Activated CD8-positive, alpha-beta T cell treated with anti-CD3 and anti-CD28 coated beads for 36 hours (primary cell): ENCODE results near the gene INKA1. TPM values are rescaled to one million over a fixed set of nuclear protein-coding genes. Genes with fewer than 3 reads are reported as not detected.
"Not testable (repeated sequence)": the region's sequence is repeated elsewhere in the genome, so short reads cannot be mapped to it uniquely, and the experiment has no call there.

Experiments
- ATAC-seq: fragments of 200-7000 bp; cut with Tn5 transposase; one replicate; pipeline ENCODE4 v1.10.0; 2021; ENCODE audit warnings: mild to moderate bottlenecking, moderate library complexity
- CTCF ChIA-PET: fragments of 350-600 bp; sonication (Branson Sonifier 250); formaldehyde crosslinking; loops from one replicate; lab custom pipeline; 2021; ENCODE audit warnings: antibody characterized with exemption; lab: Charles Lee
- POLR2A ChIA-PET: fragments of 350-600 bp; sonication (Branson Sonifier 250); formaldehyde crosslinking; loops from one replicate; lab custom pipeline; 2021; ENCODE audit warnings: antibody characterized with exemption; lab: Charles Lee
- DNase-seq: peaks from one replicate; pipeline ENCODE4 v3.0.0-alpha.2; 2020
- H3K27ac Mint-ChIP-seq: one replicate; pipeline ENCODE4 v1.8.0; 2021; ENCODE audit warnings: mild to moderate bottlenecking, mixed read lengths
- H3K27me3 Mint-ChIP-seq: one replicate; pipeline ENCODE4 v1.8.0; 2021; ENCODE audit warnings: mixed read lengths
- H3K36me3 Mint-ChIP-seq: one replicate; pipeline ENCODE4 v1.8.0; 2021; ENCODE audit warnings: low read depth, mixed read lengths
- H3K4me1 Mint-ChIP-seq: one replicate; pipeline ENCODE4 v1.8.0; 2021; ENCODE audit warnings: low read depth, mixed read lengths
- H3K4me3 Mint-ChIP-seq: one replicate; pipeline ENCODE4 v1.8.0; 2021; ENCODE audit warnings: mild to moderate bottlenecking, moderate library complexity, mixed read lengths
- H3K9me3 Mint-ChIP-seq: one replicate; pipeline ENCODE4 v1.8.0; 2021; ENCODE audit warnings: mixed read lengths
- CTCF ChIP-seq: fragments of 200-600 bp; IDR thresholded peaks from one replicate; pipeline ENCODE4 v1.8.0; 2022; ENCODE audit warnings: antibody characterized with exemption, mild to moderate bottlenecking
- intact Hi-C: fragments of 100-400 bp; cut with micrococcal nuclease; formaldehyde crosslinking; loops from one replicate; pipeline ENCODE4 v1.10.0; 2022
- total RNA-seq, 2 experiments: library from RNA; stranded (reverse); gene quantifications; one replicate each; pipeline ENCODE4 v1.2.3, GENCODE V29; 2021

The INKA1 gene
- total RNA-seq, 2 experiments from 2014 or later = 1.8 to 2.8 TPM

- Mint-ChIP-seq H3K4me3 (no peak overlapping the region), H3K4me1 (peaks cover 52% of the 10 kb centered on the region), H3K9me3 (no peaks in the 10 kb centered on the region), H3K36me3 (peaks cover 9% of the 10 kb centered on the region), H3K27me3 (peaks cover 2% of the 10 kb centered on the region), H3K27ac (peak overlapping the region; percentile 82)
- intact Hi-C loops = no loop called here
- no peak for TF ChIP-seq CTCF
- no peak for DNase-seq
- ChIA-PET POLR2A (interaction anchor here (0.7 to 6.0 kb wide), 5 partner anchors 11 to 87 kb away, joined by 3 to 37 read pairs (median 4); partner anchors contain the start of gene AMIGO3), CTCF (interaction anchor here (0.9 to 20.5 kb wide), 3 partner anchors 16 to 64 kb away, joined by 3 to 412 read pairs (median 3); no protein-coding TSS in a partner anchor)
- no peak for ATAC-seq
Observed at GRCh38 chr3:49806850-49807249, 3.8 kb downstream of the INKA1 start.

- CTCF ChIA-PET = interaction anchor here (0.9 to 20.5 kb wide), 3 partner anchors 17 to 65 kb away, joined by 3 to 412 read pairs (median 3); no protein-coding TSS in a partner anchor
- H3K4me3 Mint-ChIP-seq = no peak overlapping the region
- no peak for TF ChIP-seq CTCF
- peak overlapping the region; percentile 82 for H3K27ac Mint-ChIP-seq
- POLR2A ChIA-PET = interaction anchor here (1.0 to 1.3 kb wide), 3 partner anchors 10 to 133 kb away, joined by 3 to 4 read pairs (median 3); partner anchors contain the start of gene RBM6
- H3K9me3 Mint-ChIP-seq = no peaks in the 10 kb centered on the region
- no peaks in the 10 kb centered on the region for H3K27me3 Mint-ChIP-seq
- peaks cover 9% of the 10 kb centered on the region for H3K36me3 Mint-ChIP-seq
- H3K4me1 Mint-ChIP-seq = peaks cover 55% of the 10 kb centered on the region
- DNase-seq (no peak), ATAC-seq (no peak)
- intact Hi-C loops = no loop called here
Observed at GRCh38 chr3:49807431-49808114, 4.5 kb downstream of the INKA1 start.

- ChIA-PET CTCF (interaction anchor here (0.5 to 20.5 kb wide), 3 partner anchors 10 to 120 kb away, joined by 3 to 412 read pairs (median 34); partner anchors contain the start of gene INKA1), POLR2A (interaction anchor here (0.9 to 2.8 kb wide), 7 partner anchors 8 to 127 kb away, joined by 3 to 17 read pairs (median 4); partner anchors contain the start of genes GMPPB and INKA1)
- no peaks in the 10 kb centered on the region for H3K9me3 Mint-ChIP-seq
- peak overlapping the region; percentile 96 for H3K27ac Mint-ChIP-seq
- peaks cover 33% of the 10 kb centered on the region for H3K4me1 Mint-ChIP-seq
- H3K4me3 Mint-ChIP-seq = peak overlapping the region; percentile 92
- H3K36me3 Mint-ChIP-seq = peaks cover 9% of the 10 kb centered on the region
- intact Hi-C loops = no loop called here
- no peak for ATAC-seq
- no peak for DNase-seq
- H3K27me3 Mint-ChIP-seq = no peaks in the 10 kb centered on the region
- no peak for TF ChIP-seq CTCF
Observed at GRCh38 chr3:49812916-49813496, 9.9 kb downstream of the INKA1 start.

GRCh38 chr3:49813497-49814174 lies 10.6 kb downstream of the INKA1 start, which contains the start of gene UBA7:
TSS of gene UBA7 (minus strand) at chr3:49813953. CDS start at chr3:49813787, 166 bp downstream.
- peaks cover 9% of the 10 kb centered on the region for H3K36me3 Mint-ChIP-seq
- DNase-seq = peak; percentile 51
- intact Hi-C loops = no loop called here
- peak; percentile 87 for ATAC-seq
- H3K4me3 Mint-ChIP-seq = peak within 1 kb of the TSS; percentile 92
- H3K9me3 Mint-ChIP-seq = no peaks in the 10 kb centered on the region
- ChIA-PET POLR2A (interaction anchor here (0.9 to 2.8 kb wide), 5 partner anchors 8 to 127 kb away, joined by 3 to 17 read pairs (median 4); partner anchors contain the start of gene INKA1), CTCF (interaction anchor here (0.5 to 20.5 kb wide), 3 partner anchors 11 to 121 kb away, joined by 3 to 412 read pairs (median 34); partner anchors contain the start of gene INKA1)
- H3K27me3 Mint-ChIP-seq = no peaks in the 10 kb centered on the region
- H3K4me1 Mint-ChIP-seq = peaks cover 28% of the 10 kb centered on the region
- TF ChIP-seq CTCF = no peak
- peak within 1 kb of the TSS; percentile 96 for H3K27ac Mint-ChIP-seq

- H3K27me3 Mint-ChIP-seq, H3K27ac Mint-ChIP-seq, intact Hi-C loops, H3K36me3 Mint-ChIP-seq, H3K4me3 Mint-ChIP-seq, DNase-seq, H3K4me1 Mint-ChIP-seq, ATAC-seq, H3K9me3 Mint-ChIP-seq: not testable (repeated sequence)
- ChIA-PET CTCF (interaction anchor here (0.6 kb wide), 1 partner anchor 39 kb away, joined by 3 read pairs; no protein-coding TSS in a partner anchor), POLR2A (interaction anchor here (0.7 to 1.3 kb wide), 2 partner anchors 18 to 628 kb away, joined by 3 to 4 read pairs; no protein-coding TSS in a partner anchor)
Observed at GRCh38 chr3:49823131-49823530, 20.1 kb downstream of the INKA1 start.
